Esophagus squamous epithelium (tissue), 4 donors: ENCODE measurements around the gene PELI1.
"Not testable (repeated sequence)": the region's sequence is repeated elsewhere in the genome, so short reads cannot be mapped to it uniquely, and the experiment has no call there.

ENCODE experiments used
- CTCF ChIP-seq, 6 experiments: fragments of 450-650 bp in 4 of 6; fragments of 200-600 bp in 2 of 6; sonication (generic) in 2 of 6; IDR thresholded peaks; one replicate each; pipeline ENCODE4 v1.5.1; 2016 to 2019; ENCODE audit warnings: antibody characterized with exemption in 6 of 6, mild to moderate bottlenecking in 4 of 6, moderate library complexity in 4 of 6
- POLR2A ChIP-seq, 4 donors: fragments of 450-650 bp; IDR thresholded peaks; one replicate each; pipeline ENCODE4 v1.6.1; 2017; ENCODE audit warnings: antibody characterized with exemption in 4 of 4, mild to moderate bottlenecking in 4 of 4, moderate library complexity in 3 of 4

GRCh38 chr2:64074616-64075015 is 69.6 kb downstream of the PELI1 start:
- TF ChIP-seq CTCF, POLR2A (IDR thresholded peaks at IDR 0.05): not testable (repeated sequence)
